ENCODE results near the gene ARHGAP4. TPM values are rescaled to one million over a fixed set of nuclear protein-coding genes. Genes with fewer than 3 reads are reported as not detected.

ARHGAP4 gene
- total RNA-seq, 1 donor from 2014 or later: 94.3 TPM

DNA sequence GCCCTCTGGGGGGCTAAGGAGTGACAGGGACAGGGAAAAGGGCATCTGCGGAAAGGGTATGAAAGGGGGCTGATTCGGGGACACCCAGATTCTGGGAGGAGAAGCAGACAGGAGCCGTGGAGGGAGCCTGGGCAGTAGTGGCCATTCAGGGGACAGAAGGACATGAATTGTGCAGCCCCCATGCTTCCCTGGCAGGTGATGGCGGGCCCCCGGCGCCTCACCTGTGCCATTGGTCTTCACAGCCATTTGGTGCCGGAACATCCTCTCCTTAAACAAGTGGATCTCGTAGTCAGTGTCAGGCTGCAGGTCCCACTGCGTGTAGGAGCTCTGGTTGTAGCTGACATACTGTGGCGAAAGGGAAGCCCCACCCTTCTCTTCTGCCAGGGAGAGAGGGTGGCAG lies 62.0 kb downstream of the ARHGAP4 start:
- H3K4me1 ChIP-seq: no peaks in the 10 kb centered on the region
- TF ChIP-seq CTCF (IDR thresholded peaks at IDR 0.05): no peak
- no peak overlapping the region for H3K27ac ChIP-seq
- H3K4me3 ChIP-seq: no peak overlapping the region
- peak in 1 of 2 donors; percentile 57 for DNase-seq (ENCODE audit: low spot score in 2 of 2)
- H3K9me3 ChIP-seq: no peaks in the 10 kb centered on the region
- no peaks in the 10 kb centered on the region for H3K36me3 ChIP-seq
- peaks cover 4% of the 10 kb centered on the region for H3K27me3 ChIP-seq
- intact Hi-C loops (cut with DNase I): no loop called here

GRCh38 chrX:153863251-153863991 lies 62.6 kb downstream of the ARHGAP4 start:
- H3K27me3 ChIP-seq: peaks cover 4% of the 10 kb centered on the region
- no peaks in the 10 kb centered on the region for H3K9me3 ChIP-seq
- no peaks in the 10 kb centered on the region for H3K4me1 ChIP-seq
- DNase-seq (ENCODE audit: low spot score in 2 of 2): peak in 1 of 2 donors; percentile 60
- no peaks in the 10 kb centered on the region for H3K36me3 ChIP-seq
- H3K4me3 ChIP-seq: no peak overlapping the region
- no peak for TF ChIP-seq CTCF (IDR thresholded peaks at IDR 0.05)
- intact Hi-C loops (cut with DNase I): no loop called here
- no peak overlapping the region for H3K27ac ChIP-seq

- H3K36me3 ChIP-seq: no peaks in the 10 kb centered on the region
- H3K4me1 ChIP-seq: no peaks in the 10 kb centered on the region
- H3K27me3 ChIP-seq: peaks cover 4% of the 10 kb centered on the region
- H3K4me3 ChIP-seq: no peak overlapping the region
- no peak overlapping the region for H3K27ac ChIP-seq
- no peak for TF ChIP-seq CTCF (IDR thresholded peaks at IDR 0.05)
- intact Hi-C loops (cut with DNase I): no loop called here
- no peaks in the 10 kb centered on the region for H3K9me3 ChIP-seq
- DNase-seq (ENCODE audit: low spot score in 2 of 2): peak in 1 of 2 donors; percentile 47
These were observed 63.5 kb downstream of the ARHGAP4 start for GRCh38 chrX:153862369-153863250.

GRCh38 chrX:153861733-153862310 lies 64.2 kb downstream of the ARHGAP4 start:
- peak in 1 of 2 donors; percentile 37 for DNase-seq (ENCODE audit: low spot score in 2 of 2)
- Histone ChIP-seq H3K9me3 (no peaks in the 10 kb centered on the region), H3K4me1 (no peaks in the 10 kb centered on the region), H3K4me3 (no peak overlapping the region), H3K27me3 (peaks cover 4% of the 10 kb centered on the region), H3K36me3 (no peaks in the 10 kb centered on the region), H3K27ac (no peak overlapping the region)
- intact Hi-C loops (cut with DNase I): no loop called here
- TF ChIP-seq CTCF (IDR thresholded peaks at IDR 0.05): no peak

GRCh38 chrX:153861151-153861550 lies 64.9 kb downstream of the ARHGAP4 start:
- TF ChIP-seq CTCF (IDR thresholded peaks at IDR 0.05): no peak
- Histone ChIP-seq H3K4me3 (no peak overlapping the region), H3K27me3 (peaks cover 4% of the 10 kb centered on the region), H3K4me1 (no peaks in the 10 kb centered on the region), H3K27ac (no peak overlapping the region), H3K36me3 (no peaks in the 10 kb centered on the region), H3K9me3 (no peaks in the 10 kb centered on the region)
- peak in 1 of 2 donors; percentile 37 for DNase-seq (ENCODE audit: low spot score in 2 of 2)
- intact Hi-C loops (cut with DNase I): no loop called here

Other genes starting within 250 kb of the ARHGAP4 start
- 44.2 TPM for gene SLC6A8, start 238.3 kb downstream of the ARHGAP4 start, total RNA-seq
- gene BCAP31, start 201.9 kb downstream of the ARHGAP4 start, total RNA-seq: 63.0 TPM
- 14.7 TPM for gene ABCD1, start 201.4 kb downstream of the ARHGAP4 start, total RNA-seq
- 99.1 TPM for gene PLXNB3, start 162.0 kb downstream of the ARHGAP4 start, total RNA-seq
- 4.5 TPM for gene SRPK3, start 145.2 kb downstream of the ARHGAP4 start, total RNA-seq
- 351 TPM for gene IDH3G, start 131.9 kb downstream of the ARHGAP4 start, total RNA-seq
- gene SSR4, start 131.6 kb downstream of the ARHGAP4 start, total RNA-seq: 331 TPM
- gene PDZD4, start 95.7 kb downstream of the ARHGAP4 start, total RNA-seq: 23.2 TPM
- 25.8 TPM for gene L1CAM, start 40.1 kb downstream of the ARHGAP4 start, total RNA-seq
- gene AVPR2, start 21.6 kb downstream of the ARHGAP4 start, total RNA-seq: 4.8 TPM
- gene NAA10, start 8.8 kb upstream of the ARHGAP4 start, total RNA-seq: 155 TPM
- gene RENBP, start 18.4 kb upstream of the ARHGAP4 start, total RNA-seq: 15.5 TPM
- gene HCFC1, start 45.6 kb upstream of the ARHGAP4 start, total RNA-seq: 91.4 TPM
- 4.4 TPM for gene TMEM187, start 46.5 kb upstream of the ARHGAP4 start, total RNA-seq
- 105 TPM for gene IRAK1, start 93.6 kb upstream of the ARHGAP4 start, total RNA-seq
- gene MECP2, start 171.5 kb upstream of the ARHGAP4 start, total RNA-seq: 65.7 TPM
- gene OPN1LW, start 218.0 kb upstream of the ARHGAP4 start, total RNA-seq: not detected